ENCODE data around the gene RNF151. TPM values are rescaled to one million over a fixed set of nuclear protein-coding genes. Genes with fewer than 3 reads are reported as not detected.

Gene RNF151
- total and polyA plus RNA-seq, 2 of the 13 experiments (the other 11 are each of a cell fraction or from before 2014, with no cell fraction given): not detected

DNA sequence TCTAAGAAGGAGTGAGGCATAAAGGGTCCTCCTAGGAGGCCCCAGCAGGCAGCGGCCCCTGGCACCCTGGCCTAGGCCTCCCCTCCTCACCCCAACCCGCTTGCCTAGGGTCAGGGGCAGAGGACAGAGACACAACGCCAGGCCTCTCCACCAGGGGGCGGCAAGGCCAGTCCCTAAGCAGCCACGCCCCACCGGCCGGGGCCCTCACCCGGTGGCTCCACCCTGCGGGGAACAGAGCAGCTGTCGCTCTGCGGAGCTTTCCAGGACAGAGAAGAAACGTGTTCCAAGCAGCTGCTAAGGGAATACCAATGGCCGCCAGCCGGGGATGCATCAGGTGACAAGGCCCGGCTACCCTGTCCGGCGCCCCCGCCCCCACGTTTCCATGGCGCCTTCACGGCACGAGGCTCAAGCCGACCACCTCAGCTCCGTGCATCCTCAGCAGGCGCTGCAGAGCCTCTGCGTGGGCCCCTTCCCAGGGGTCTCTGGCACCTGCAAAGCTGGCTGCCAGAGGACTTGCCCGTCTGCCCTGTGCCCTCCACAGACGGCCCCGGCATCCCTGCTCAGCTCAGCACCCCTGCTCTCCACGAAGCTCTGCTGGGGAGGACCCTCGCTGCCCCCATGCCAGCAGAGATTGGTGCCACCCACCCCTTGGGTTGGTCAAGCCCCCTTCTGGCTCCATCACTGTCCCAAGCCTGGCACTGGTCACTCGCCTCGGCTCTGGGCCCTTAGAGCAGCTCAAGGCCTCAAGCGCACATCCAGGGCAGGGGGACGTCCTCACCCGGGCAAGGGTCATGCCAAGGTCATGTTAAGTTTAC lies 37.4 kb downstream of the RNF151 start (continued):
- no peak for TF ChIP-seq ZC3H4 (CRISPR knock-in tag; IDR thresholded peaks at IDR 0.05; ENCODE audit: borderline replicate concordance)
- peak; percentile 73 for TF ChIP-seq SALL1 (CRISPR knock-in tag; IDR thresholded peaks at IDR 0.05)
- TF ChIP-seq PTBP1 (IDR thresholded peaks at IDR 0.05; ENCODE audit: low read depth, low read length, poor library complexity, severe bottlenecking): no peak
- TF ChIP-seq ZBTB38 (CRISPR knock-in tag; IDR thresholded peaks at IDR 0.05): peak; percentile 62; the same call in 1 of the 2 replicates
- TF ChIP-seq SNAPC2 (CRISPR knock-in tag; IDR thresholded peaks at IDR 0.05): no peak
- no peak for TF ChIP-seq SP140L (CRISPR knock-in tag; IDR thresholded peaks at IDR 0.05; ENCODE audit: borderline replicate concordance)
- no peak for TF ChIP-seq ZNF674 (CRISPR knock-in tag; IDR thresholded peaks at IDR 0.05; ENCODE audit: low read depth)
- TF ChIP-seq ZNF891 (CRISPR knock-in tag; IDR thresholded peaks at IDR 0.05): no peak
- TF ChIP-seq, protein P1, sequence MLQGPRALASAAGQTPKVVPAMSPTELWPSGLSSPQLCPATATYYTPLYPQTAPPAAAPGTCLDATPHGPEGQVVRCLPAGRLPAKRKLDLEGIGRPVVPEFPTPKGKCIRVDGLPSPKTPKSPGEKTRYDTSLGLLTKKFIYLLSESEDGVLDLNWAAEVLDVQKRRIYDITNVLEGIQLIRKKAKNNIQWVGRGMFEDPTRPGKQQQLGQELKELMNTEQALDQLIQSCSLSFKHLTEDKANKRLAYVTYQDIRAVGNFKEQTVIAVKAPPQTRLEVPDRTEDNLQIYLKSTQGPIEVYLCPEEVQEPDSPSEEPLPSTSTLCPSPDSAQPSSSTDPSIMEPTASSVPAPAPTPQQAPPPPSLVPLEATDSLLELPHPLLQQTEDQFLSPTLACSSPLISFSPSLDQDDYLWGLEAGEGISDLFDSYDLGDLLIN (CRISPR knock-in tag; IDR thresholded peaks at IDR 0.05; ENCODE audit: borderline replicate concordance): no peak
- TF ChIP-seq, protein P2, sequence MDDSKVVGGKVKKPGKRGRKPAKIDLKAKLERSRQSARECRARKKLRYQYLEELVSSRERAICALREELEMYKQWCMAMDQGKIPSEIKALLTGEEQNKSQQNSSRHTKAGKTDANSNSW (CRISPR knock-in tag; IDR thresholded peaks at IDR 0.05; ENCODE audit: borderline replicate concordance): no peak
- TF ChIP-seq, protein P3, sequence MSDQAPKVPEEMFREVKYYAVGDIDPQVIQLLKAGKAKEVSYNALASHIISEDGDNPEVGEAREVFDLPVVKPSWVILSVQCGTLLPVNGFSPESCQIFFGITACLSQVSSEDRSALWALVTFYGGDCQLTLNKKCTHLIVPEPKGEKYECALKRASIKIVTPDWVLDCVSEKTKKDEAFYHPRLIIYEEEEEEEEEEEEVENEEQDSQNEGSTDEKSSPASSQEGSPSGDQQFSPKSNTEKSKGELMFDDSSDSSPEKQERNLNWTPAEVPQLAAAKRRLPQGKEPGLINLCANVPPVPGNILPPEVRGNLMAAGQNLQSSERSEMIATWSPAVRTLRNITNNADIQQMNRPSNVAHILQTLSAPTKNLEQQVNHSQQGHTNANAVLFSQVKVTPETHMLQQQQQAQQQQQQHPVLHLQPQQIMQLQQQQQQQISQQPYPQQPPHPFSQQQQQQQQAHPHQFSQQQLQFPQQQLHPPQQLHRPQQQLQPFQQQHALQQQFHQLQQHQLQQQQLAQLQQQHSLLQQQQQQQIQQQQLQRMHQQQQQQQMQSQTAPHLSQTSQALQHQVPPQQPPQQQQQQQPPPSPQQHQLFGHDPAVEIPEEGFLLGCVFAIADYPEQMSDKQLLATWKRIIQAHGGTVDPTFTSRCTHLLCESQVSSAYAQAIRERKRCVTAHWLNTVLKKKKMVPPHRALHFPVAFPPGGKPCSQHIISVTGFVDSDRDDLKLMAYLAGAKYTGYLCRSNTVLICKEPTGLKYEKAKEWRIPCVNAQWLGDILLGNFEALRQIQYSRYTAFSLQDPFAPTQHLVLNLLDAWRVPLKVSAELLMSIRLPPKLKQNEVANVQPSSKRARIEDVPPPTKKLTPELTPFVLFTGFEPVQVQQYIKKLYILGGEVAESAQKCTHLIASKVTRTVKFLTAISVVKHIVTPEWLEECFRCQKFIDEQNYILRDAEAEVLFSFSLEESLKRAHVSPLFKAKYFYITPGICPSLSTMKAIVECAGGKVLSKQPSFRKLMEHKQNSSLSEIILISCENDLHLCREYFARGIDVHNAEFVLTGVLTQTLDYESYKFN (CRISPR knock-in tag; conservative IDR thresholded peaks at IDR 0.05): no peak
- TF ChIP-seq ZNF782 (CRISPR knock-in tag; IDR thresholded peaks at IDR 0.05; ENCODE audit: borderline replicate concordance): no peak
- no peak for TF ChIP-seq ZNF343 (CRISPR knock-in tag; IDR thresholded peaks at IDR 0.05)
- no peak for TF ChIP-seq NFIC (IDR thresholded peaks at IDR 0.05; ENCODE audit: low read length)
- no peak for TF ChIP-seq ZNF256 (CRISPR knock-in tag; conservative IDR thresholded peaks at IDR 0.05)
- no peak for TF ChIP-seq ADNP (CRISPR knock-in tag; IDR thresholded peaks at IDR 0.05)
- TF ChIP-seq SP1 (IDR thresholded peaks at IDR 0.05): no peak
- TF ChIP-seq SP1 (CRISPR knock-in tag; IDR thresholded peaks at IDR 0.05): peak; percentile 90
- TF ChIP-seq CCAR2 (optimal IDR thresholded peaks at IDR 0.05; ENCODE audit: low read depth, low read length): no peak
- TF ChIP-seq ZNF558 (CRISPR knock-in tag; IDR thresholded peaks at IDR 0.05; ENCODE audit: borderline replicate concordance): no peak
- TF ChIP-seq, protein P4, sequence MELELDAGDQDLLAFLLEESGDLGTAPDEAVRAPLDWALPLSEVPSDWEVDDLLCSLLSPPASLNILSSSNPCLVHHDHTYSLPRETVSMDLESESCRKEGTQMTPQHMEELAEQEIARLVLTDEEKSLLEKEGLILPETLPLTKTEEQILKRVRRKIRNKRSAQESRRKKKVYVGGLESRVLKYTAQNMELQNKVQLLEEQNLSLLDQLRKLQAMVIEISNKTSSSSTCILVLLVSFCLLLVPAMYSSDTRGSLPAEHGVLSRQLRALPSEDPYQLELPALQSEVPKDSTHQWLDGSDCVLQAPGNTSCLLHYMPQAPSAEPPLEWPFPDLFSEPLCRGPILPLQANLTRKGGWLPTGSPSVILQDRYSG (CRISPR knock-in tag; IDR thresholded peaks at IDR 0.05): no peak
- no peak for TF ChIP-seq CREM (IDR thresholded peaks at IDR 0.05)
- no peak for TF ChIP-seq CREM (CRISPR knock-in tag; IDR thresholded peaks at IDR 0.05)

All from HepG2 (cell line).